C1 segment of cervical spinal cord (tissue), 14 donors: ENCODE data around the gene CDH7.

Experiments used
- DNase-seq, 14 donors: peaks; one replicate each; lab custom pipeline; 2025; lab: John Stamatoyannopoulos, UW

The CDH7 gene, protein sequence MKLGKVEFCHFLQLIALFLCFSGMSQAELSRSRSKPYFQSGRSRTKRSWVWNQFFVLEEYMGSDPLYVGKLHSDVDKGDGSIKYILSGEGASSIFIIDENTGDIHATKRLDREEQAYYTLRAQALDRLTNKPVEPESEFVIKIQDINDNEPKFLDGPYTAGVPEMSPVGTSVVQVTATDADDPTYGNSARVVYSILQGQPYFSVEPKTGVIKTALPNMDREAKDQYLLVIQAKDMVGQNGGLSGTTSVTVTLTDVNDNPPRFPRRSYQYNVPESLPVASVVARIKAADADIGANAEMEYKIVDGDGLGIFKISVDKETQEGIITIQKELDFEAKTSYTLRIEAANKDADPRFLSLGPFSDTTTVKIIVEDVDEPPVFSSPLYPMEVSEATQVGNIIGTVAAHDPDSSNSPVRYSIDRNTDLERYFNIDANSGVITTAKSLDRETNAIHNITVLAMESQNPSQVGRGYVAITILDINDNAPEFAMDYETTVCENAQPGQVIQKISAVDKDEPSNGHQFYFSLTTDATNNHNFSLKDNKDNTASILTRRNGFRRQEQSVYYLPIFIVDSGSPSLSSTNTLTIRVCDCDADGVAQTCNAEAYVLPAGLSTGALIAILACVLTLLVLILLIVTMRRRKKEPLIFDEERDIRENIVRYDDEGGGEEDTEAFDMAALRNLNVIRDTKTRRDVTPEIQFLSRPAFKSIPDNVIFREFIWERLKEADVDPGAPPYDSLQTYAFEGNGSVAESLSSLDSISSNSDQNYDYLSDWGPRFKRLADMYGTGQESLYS

DNA sequence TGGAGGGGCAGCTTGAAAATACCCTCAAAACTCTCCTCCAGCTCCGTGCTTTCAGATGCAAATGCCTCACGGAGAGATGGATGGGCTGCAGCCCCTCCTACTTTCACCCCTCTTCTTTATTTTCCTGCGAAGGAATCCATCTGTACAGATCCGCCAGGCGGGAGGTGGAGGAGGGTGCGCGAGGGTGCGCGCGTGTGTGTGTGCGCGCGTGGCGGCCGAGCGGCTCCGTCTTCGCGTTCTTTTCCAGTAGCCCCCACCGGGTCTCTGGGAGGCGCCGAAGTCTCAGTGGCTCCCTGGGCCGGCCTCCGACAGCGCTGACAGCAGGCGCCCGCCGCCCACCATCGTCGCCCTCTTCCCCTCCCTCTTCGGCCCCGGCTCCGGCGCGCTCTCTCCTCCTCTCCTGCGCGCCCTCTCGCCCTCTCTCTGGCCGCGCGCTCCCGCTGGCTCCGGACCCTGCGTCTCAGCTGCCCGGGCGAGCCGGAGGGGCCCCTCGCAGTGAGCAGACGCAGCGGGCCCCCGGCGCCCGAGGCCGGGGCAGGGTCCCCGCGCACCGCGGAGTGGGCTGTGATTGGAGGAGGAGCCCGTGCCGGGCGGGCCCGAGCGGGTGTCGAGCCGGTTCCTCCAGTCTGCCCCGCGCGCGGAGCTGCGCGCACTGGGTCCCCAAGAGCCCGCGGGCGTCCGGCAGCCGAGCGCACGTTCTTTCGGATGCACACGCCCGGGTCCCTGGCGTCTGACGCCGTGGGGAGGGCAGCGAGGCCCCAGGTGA, at the start of gene CDH7:
CDH7 (plus strand) TSS at position 624 of the 766 bp plus-strand sequence. CDS start 11,831 bp downstream, outside the sequence.
- DNase-seq: peak in 2 of 14 donors; percentile 43 to 77

DNA sequence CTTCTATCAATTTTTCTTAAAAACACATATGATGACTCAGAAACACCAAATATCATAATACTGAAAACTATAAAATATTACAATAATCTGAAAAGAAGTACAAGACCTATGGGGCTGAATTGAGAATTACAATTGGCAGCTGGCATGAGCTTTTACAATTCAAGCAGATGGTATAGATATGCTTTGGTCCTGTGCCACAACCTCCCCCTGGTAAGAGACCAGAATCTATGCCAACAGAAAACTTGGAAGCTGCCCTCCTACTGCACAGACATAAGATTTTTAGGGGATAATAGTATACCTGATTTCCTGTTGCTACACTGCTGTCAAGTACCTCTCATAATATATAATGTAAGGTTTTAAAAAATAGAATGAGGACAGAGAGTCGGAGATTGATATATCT, 46.8 kb upstream of the CDH7 start:
- DNase-seq: peak in 1 of 14 donors; percentile 34

DNA sequence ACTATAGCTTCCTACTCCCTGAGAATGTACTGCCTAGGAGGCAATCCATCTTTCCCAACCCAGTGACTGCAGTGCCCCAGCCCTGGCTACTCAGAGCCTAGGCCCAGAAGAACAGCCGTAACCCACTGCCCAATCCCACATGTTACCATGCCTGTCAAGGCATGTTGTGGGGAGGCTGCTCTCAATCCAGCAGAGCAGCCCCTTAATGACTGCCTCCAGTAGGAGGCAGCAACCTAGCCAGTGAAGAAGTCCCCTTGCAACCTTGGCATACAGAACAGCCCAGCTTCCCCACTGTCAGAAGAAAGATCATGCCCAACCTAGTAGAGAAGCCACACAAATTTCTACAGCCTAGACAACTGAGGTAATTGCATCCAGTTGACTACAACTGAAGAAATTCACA, 44.2 kb upstream of the CDH7 start:
- no peak for DNase-seq

DNA sequence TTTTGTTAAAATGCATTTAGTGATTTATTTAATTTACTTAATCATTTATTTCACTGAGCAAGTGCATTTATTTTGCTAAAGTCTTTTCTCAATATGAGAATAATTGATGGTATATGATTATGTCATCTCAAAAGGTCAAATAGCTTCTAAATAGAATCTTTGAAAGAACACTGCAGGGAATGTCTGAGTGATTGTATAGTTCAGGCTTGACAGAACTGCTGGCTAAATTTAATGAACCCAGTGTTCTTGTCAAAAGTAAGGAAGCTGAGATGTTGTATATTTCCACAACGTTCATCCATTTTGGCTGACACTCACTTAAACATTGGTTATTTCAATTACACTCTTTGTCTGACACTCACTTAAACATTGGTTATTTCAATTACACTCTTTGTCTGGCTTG, 39.3 kb upstream of the CDH7 start:
- no peak for DNase-seq

DNA sequence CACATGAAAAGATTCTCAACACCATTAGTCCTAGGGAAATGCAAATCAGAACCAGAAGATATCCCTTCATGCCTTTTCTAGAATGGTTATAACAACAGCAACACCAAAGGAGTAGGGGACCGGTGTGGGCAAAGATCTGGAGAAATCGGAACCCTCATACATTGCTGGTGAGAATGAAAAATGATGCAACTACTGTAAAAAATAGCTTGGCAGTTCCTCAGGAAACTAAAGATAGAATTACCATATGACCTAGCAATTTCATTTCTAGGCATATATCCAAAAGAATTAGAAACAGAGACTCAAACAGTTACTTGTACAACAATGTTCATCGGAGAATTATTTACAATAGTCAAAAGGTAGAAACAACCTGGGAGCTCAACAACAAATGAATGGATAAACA, 29.2 kb upstream of the CDH7 start:
- DNase-seq: peak in 1 of 14 donors; percentile 84

DNA sequence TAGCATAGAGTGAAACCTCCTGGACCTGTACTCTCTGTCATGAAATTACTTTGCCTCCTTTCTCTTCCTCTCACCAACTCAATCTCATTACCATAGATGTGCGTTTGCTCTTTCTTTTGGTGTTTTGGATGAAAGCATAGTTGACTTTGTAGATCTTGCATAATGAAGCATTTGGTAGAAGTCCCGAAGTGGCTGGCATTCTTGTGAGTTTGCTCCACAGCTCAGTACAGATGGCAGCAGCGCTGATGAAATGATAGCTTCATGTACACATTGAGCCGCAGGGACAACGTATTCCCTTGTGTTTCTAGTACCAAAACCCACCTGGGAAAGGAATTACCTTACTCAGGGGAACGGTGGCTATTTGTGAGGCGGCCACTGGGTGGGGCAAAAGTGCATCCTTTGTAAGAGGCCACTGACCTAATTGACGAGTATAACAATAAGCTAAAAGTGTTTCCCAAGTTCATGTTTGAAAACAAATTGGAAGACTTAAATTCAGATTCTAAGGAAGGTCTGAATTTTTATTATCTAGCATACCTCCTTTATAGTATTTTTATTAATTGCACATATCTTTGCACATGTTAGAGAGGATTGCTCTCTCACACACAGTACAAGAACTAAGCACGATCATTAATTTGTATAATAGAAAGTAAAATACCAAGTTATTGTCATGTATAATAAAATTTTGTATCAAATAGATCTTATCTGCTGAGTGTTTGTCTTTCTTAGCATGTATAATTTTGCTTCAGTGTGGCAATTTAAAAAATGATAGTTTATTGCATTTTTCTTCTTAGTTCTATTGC, 25.4 kb upstream of the CDH7 start:
- DNase-seq: peak in 2 of 14 donors; percentile 0 to 76

DNA sequence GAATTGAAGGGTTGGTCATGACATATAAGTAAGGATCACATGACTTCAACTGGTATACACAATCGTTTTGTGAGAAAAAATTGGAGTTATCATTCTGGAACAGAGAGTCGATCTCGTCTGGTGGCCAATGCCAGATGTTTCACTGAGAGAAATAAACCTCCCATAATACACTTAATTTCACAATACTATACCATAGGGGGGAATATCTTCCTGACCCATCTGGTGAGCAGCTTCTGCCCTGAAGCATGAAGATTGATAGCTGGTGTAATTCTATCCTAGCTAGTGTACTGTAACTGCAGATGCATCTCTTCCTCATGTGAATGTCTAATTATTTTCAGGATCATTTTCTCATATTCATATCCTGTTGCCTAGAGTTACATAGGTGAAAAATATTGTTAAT, 15.7 kb upstream of the CDH7 start:
- no peak for DNase-seq

DNA sequence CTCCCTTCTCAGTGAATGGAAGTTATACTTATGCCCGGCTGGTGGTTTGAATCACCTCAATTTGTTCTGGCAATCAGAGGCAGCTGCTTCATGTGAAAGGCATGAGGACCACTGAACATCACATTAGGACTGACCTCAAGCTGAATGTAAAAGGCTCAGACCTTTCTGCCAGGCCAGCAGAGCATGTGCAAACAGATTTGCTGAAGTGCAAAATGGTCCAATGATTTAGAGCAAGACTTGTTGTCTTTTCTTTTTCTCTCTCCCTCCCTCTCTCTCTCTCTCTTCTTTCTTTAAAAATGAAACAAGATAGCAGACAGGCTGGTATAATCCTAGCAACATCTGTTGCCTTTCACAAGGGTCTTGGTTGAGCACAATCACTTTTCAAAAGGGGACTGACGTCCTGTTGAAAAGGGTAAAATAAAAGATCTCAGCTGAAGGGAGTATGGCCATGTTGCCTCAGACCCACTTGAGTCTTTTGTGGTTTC, 13.3 kb upstream of the CDH7 start:
- DNase-seq: no peak

DNA sequence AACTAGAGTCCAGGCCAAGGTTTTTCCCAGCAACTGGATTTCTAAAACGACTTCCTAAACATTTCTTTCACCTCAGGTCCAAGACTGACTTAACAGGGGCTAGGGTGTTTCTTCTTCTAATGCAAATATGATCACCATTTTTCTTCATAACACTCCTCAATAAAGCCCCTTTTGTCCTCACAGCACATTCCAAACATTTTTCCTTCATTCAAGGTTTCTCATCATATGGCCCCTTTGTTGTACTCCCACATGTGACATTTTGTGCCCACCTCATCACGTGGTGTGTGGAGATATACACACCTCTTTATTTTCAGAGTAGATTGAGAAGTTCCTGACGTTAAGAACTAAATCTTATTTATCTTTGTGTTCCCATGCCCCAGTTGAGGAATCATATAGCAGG, 3.9 kb upstream of the CDH7 start:
- no peak for DNase-seq

DNA sequence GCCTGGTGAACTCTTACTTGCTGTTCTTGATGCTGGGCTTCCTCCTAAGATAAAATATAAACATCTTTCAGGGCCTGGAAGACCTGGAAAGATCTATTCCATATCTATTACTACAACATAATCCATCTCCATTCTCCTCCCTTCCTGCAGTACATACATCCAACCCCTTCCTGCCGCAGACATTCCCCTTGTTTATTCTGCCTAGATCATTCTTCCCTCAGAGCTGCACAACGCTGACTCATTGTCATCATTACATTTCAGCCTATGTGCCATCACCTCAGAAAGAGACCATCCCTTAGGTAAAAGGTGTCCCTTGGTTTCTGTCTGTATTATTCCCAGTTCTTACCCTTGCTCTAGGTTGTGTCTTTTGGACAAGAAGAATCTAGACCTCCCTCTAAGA, 2.5 kb upstream of the CDH7 start:
- DNase-seq: no peak

DNA sequence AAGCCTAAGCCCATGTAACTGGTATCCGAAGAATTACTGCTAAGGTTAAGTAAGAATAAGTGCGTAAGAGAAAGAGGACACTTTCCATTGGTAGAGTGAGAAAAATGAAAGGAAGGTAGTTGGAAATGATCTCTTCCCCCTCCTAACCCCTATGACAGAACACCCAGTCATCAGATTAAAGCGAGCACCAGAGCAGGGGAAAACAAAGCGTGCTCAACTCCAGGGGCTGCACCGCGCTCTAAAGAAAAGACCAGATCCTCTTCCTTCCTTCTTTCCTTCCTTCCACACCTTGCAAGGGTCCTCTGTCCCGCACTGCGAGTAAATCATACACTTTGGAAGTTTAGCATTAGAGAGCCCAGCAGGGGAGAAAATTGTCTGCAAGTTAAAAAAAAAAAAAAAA, 971 bp upstream of the CDH7 start:
- DNase-seq: peak in 1 of 14 donors; percentile 31

DNA sequence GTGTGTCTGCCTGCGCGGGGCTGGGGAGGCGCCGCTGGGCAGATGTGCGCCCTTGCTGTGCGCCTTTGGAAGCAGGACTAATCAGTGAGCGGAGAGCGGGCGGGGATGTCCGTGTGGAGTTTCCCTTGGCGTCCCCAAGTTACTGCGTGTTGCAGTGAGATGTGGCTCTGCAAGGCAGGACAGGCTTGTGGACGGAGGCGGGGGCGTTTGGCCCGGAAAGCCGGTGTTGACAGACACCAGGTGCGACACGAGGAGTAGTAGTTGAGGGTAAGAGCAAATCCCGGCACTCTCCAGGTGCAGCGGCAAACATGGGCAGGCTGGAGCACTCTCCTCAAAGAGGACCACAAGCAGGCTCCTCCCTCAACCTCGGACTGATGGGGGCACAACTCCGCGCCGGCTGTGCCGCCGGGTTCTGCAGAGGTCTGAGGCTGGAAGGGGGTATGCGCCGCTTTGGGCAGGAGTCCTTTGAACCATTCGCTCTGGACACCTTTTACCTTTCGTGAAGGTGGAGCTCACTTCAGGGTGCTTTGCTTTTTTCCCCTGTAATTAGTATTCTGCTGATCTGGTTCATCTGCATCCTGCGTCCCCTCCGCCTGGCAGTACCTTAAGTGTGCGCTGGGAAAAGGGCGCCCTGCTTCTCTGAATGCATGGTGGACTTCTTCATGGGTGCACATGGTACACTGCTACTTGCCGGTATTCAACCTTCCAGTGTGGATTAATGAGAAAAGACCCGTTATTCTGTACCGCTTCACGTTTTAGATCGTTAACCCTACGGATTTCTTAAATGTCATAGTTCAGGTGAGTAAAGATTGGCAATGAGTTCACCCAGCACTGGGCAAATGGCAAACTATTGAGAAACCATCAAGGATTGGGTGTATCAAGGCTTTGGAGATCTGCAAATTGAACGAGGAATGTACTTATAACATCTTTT, 608 bp downstream of the CDH7 start:
- peak in 3 of 14 donors; percentile 4 to 76 (median 26) for DNase-seq

DNA sequence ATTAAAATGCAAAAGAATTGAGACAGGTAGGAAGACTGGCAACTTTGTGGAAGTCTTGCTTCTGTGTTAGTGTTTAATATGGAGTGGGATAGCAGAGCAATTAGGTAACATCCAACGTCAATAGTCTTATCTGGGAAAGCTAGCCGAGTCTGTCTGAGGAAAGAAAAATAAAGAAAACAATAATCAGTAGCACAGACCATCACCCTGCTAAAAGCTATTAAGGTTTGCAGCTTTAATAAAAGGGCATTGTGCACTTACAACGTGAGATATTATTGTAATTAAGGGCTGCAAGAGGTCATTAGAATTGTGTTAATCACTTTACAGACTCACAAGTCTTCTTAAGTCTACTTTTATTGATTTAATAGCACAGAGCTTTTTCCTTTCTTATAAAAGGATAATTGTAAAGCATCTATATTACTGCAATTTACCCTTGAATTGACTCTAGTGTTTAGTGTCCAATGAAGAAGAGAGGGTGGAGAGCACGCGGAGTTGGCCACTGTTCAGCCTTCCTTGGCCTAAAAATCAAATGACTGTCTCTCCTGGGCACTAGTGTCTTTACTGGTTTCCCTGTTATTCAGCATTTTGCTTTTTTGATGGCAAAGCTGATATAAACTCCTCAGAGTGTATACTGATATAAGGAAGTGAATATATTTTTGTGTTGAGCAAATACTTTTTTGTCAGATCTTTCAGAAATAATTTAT, 2.0 kb downstream of the CDH7 start:
- peak in 1 of 14 donors; percentile 69 for DNase-seq

DNA sequence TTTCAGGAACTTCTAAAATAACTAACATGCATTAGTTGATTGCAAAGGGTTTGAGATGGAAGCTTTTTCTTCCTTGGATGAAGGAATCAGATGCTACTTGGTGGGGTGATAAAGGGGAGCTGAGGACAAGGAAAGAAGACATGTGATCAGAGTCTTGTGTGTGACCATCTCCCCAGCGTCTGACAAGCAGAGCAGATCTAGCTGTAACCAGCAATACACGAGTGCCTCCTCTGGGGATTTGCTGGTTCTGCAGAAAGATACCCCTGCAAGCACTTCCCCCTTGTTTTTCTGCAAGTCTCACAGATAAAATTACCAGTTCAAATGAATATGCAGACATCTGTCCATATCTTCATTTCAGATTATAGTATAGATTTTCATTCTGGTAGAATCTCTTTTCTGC, 2.7 kb downstream of the CDH7 start:
- DNase-seq: peak in 6 of 14 donors; percentile 1 to 85 (median 10)

DNA sequence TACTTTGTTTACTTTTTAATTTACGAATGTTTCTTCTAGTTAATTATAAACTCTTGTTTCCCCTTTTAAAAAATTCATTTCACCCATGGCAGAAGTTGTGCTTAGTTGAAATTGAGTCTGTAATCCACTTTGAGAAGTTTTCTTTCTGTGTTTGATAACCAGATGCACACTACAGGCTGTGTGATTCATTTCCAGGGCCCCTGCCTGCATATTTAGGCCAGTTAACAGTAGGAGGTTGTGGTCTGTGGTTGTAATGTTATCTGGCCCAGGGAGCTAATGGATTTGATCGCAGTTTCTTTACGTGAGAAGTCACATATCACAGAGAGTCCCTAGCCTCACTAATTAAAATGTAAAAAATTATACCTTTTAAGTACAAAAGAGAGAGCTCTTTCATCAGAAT, 3.3 kb downstream of the CDH7 start:
- peak in 1 of 14 donors; percentile 76 for DNase-seq

DNA sequence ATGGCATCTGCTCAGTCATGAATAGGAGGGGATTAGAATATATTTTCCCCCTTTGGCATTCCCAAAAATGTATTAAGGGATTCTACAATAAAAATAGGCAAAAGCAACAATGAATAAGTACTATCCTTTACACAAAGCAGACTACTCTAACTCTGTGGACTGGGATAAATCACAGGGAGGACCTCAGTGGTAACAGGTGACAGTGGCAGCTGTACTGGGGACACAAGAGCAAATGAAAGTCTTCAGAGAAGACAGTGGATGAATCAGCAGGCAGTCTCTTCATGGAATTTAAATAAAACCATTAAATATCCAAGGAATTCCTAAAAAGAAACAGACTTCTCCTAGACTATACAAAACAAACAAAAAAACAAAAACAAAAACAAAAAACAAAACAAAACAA, 4.8 kb downstream of the CDH7 start:
- peak in 1 of 14 donors; percentile 54 for DNase-seq

DNA sequence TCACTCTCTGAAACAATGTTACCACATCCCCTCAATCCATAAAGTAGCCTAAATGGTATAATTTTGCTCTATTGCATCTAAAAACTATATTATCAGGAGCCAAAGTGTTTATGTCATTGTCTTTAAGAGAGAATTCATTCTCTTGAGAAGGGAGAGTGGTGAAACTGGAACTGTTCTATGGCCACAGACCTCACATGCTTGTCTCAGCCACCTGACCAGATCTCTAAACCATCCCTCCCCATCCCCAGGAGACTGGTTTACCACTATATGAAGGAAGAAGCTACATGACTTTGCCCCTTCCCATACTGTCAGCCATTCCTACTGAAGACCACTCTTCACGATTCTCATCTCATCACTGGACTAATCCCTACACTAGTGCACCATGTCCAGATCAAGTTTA, 9.6 kb downstream of the CDH7 start:
- no peak for DNase-seq

DNA sequence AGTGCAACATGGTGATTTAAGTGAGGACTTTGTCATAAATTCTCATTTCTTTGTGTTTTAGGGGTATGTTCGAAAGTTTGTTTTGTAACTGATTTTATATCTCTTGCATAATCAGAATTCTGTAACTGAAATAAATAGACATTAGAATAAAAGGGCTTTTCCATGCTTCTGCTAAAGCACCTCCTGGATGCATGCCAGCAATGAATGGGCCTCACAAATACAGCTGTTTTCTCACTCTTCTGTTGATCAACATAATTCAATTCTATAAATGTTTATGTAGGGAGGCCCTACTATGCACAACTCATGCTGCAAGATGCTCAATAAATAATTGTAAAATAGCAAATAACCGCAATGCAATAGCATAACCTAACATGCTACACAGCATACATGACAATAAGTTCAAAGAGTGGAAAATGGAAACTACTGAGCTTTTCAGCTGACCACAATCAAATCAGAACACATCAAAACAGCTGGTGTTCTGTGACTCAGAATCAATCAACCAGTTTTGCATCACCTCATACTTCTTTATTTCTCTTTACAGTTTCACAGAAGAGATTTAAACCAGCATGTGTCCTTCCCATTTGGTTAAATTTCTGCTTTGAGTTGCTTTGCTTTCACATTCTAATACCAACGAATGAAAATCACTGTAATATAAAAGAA, 11.0 kb downstream of the CDH7 start:
- no peak for DNase-seq

DNA sequence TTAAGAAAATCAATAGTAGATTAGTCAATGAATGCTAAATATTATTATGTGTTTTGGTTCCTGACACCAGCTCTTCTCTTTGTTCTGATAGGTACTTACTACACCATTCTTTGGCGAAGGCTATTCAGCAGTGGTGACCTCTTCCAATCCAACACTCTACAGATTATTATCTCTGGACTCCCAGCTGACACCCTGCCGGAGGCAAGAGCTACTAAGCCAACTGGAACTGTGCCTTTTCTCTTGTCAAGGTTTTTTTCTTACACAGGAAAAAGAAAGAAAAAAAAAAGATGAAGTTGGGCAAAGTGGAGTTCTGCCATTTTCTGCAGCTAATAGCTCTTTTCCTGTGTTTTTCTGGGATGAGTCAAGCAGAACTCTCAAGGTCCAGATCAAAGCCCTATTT, 11.7 kb downstream of the CDH7 start:
- DNase-seq: peak in 1 of 14 donors; percentile 48
